Effector memory CD4-positive, alpha-beta T cell (primary cell): ENCODE results near the gene S100A7A.

Experiments
- DNase-seq, 3 donors: peaks; one replicate each; pipeline ENCODE4 v3.0.0-alpha.2; 2020
- H3K27ac ChIP-seq: 2 replicates; pipeline ENCODE4 v1.7.0; 2013; ENCODE audit warnings: mild to moderate bottlenecking, low read length, moderate library complexity; ENCODE audit not compliant: insufficient read depth, poor library complexity, severe bottlenecking
- H3K27me3 ChIP-seq: replicated peaks from 2 replicates; pipeline ENCODE4 v1.7.0; 2013; ENCODE audit warnings: mild to moderate bottlenecking, low read length; ENCODE audit not compliant: insufficient read depth, control insufficient read depth, poor library complexity, severe bottlenecking
- H3K36me3 ChIP-seq: 2 replicates; pipeline ENCODE4 v1.7.0; 2013; ENCODE audit warnings: mild to moderate bottlenecking, low read length, moderate library complexity; ENCODE audit not compliant: control insufficient read depth, insufficient read depth
- H3K4me1 ChIP-seq: 2 replicates; pipeline ENCODE4 v1.7.0; 2013; ENCODE audit warnings: low read length, mild to moderate bottlenecking; ENCODE audit not compliant: control insufficient read depth, insufficient read depth, poor library complexity, severe bottlenecking
- H3K4me3 ChIP-seq: 2 replicates; pipeline ENCODE4 v1.7.0; 2013; ENCODE audit warnings: low read length, low read depth, mild to moderate bottlenecking; ENCODE audit not compliant: insufficient read depth, poor library complexity, severe bottlenecking
- H3K9me3 ChIP-seq: 2 replicates; pipeline ENCODE4 v1.7.0; 2013; ENCODE audit warnings: mild to moderate bottlenecking, low read length, moderate library complexity; ENCODE audit not compliant: control insufficient read depth

Gene S100A7A

DNA sequence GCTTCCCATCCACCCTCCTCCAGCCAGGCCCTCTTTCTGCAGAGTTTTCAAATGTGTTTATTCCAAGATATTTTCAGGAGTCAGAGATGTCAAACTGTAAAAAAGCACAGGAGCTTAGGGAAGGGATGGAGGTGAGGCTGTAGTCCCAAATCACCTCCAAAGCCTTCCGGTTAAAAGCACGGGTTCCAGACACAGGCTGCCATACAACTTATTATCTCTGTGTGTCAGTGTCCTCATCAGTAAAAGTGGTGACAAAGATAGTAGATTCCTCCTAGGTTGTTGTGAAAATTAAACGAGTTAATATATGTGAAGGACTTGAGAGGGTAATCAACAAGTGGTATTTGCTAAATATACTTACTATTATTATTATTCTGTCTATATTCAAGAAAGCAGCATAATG, 15.1 kb downstream of the S100A7A start:
- DNase-seq, result no peak
- no peaks in the 10 kb centered on the region for H3K36me3 ChIP-seq
- no peak overlapping the region for H3K4me3 ChIP-seq
- H3K9me3 ChIP-seq, result no peaks in the 10 kb centered on the region
- H3K27ac ChIP-seq, result no peak overlapping the region
- H3K4me1 ChIP-seq, result no peaks in the 10 kb centered on the region
- H3K27me3 ChIP-seq, result no peaks in the 10 kb centered on the region

DNA sequence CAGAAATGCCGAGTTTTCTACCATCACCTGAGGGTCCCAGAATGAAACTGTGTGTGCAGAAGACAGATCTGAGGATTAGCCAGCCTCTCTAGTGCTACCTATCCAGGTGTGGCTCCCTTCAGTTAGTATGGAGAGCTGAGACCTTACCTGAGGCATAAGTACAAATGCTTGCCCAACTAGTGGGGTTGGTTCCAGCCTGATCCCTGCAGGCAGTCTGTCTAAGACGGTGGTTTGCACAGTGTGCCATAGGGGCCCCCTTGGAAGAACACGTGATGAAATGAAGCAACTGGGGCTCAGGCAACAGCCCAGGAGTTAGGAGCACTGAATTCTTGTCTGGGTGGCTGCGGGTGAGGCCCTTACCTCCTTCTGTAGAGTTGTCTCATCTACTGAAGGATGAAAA, 15.6 kb downstream of the S100A7A start:
- Histone ChIP-seq H3K4me1 (no peaks in the 10 kb centered on the region), H3K27me3 (no peaks in the 10 kb centered on the region), H3K27ac (no peak overlapping the region), H3K9me3 (no peaks in the 10 kb centered on the region), H3K4me3 (no peak overlapping the region), H3K36me3 (no peaks in the 10 kb centered on the region)
- DNase-seq, result no peak

DNA sequence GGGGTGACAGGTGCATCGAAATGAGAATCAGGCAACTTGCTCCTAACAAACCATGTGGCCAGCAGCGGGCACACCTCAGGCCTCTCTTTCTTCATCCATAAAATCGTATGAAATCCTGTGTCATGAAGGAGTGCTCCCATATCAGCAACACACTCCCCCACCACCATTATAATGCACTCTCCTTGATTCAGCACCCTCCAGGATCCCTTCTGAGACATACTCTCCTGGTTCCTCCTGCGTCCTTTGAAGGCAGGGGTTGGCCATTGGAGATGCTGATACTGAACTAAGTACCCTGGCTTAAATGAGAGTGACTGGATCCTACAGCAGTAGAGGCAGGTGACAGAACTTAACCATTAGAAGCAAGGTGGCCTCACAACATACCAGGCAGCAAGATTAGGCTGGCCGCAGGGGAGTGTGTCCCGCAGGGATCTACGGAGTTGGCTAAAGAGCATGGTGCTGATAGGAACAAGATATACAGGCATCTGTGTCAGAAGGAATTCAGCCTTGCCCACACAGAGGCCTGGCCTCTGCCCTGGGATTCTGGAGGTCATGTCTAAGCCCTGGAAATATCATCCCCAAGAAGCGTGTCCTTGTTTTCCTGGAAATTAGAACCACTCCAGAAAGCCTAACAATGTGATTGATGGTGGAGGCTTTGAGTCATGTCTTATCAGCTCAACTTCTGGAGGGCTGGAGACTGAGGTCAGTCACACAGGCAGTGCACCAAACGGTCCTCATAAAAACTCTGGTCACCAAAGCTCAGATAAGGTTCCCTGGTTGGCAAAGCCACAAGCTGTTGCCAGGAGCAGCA, 16.8 kb downstream of the S100A7A start:
- Histone ChIP-seq H3K9me3 (no peaks in the 10 kb centered on the region), H3K27ac (no peak overlapping the region), H3K36me3 (no peaks in the 10 kb centered on the region), H3K4me1 (no peaks in the 10 kb centered on the region), H3K27me3 (no peaks in the 10 kb centered on the region), H3K4me3 (no peak overlapping the region)
- DNase-seq, result no peak

- H3K4me1 ChIP-seq, result no peaks in the 10 kb centered on the region
- H3K36me3 ChIP-seq, result no peaks in the 10 kb centered on the region
- DNase-seq, result no peak
- no peak overlapping the region for H3K27ac ChIP-seq
- peaks cover 4% of the 10 kb centered on the region for H3K27me3 ChIP-seq
- H3K9me3 ChIP-seq, result no peaks in the 10 kb centered on the region
- H3K4me3 ChIP-seq, result no peak overlapping the region
These were observed 18.6 kb downstream of the S100A7A start for GRCh38 chr1:153434746-153435455.

- no peak for DNase-seq
- Histone ChIP-seq H3K9me3 (no peaks in the 10 kb centered on the region), H3K27me3 (peaks cover 4% of the 10 kb centered on the region), H3K4me3 (no peak overlapping the region), H3K36me3 (no peaks in the 10 kb centered on the region), H3K4me1 (no peaks in the 10 kb centered on the region), H3K27ac (no peak overlapping the region)
These were observed 20.9 kb downstream of the S100A7A start for GRCh38 chr1:153437236-153437635.

DNA sequence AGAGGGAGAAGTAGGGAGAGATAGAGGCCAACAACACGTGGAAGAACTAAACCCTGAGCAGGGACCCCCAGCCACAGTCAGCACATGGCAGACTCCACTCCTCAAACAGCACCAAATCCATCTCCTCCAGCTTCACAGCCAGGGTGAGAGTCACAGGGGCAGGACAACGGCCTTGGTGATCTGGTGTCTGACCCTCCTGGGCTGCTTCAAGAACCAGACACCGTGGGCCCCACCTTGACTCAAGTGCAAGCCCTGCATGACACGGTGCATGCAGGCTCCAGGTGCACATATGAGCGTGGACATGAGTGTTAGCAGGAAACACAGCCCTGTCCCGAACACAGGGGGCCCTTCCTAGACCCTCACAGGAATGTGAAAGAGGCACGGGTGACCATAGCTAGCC, 22.3 kb downstream of the S100A7A start:
- H3K4me1 ChIP-seq, result no peaks in the 10 kb centered on the region
- H3K9me3 ChIP-seq, result no peaks in the 10 kb centered on the region
- H3K4me3 ChIP-seq, result no peak overlapping the region
- H3K27me3 ChIP-seq, result peaks cover 4% of the 10 kb centered on the region
- H3K27ac ChIP-seq, result no peak overlapping the region
- no peak for DNase-seq
- no peaks in the 10 kb centered on the region for H3K36me3 ChIP-seq

- no peaks in the 10 kb centered on the region for H3K36me3 ChIP-seq
- no peak for DNase-seq
These were observed 23.0 kb downstream of the S100A7A start for GRCh38 chr1:153439273-153439672.

GRCh38 chr1:153441238-153441755, 25.0 kb downstream of the S100A7A start:
- Histone ChIP-seq H3K27me3 (peaks cover 5% of the 10 kb centered on the region), H3K4me3 (no peak overlapping the region), H3K4me1 (no peaks in the 10 kb centered on the region), H3K9me3 (no peaks in the 10 kb centered on the region), H3K36me3 (no peaks in the 10 kb centered on the region), H3K27ac (no peak overlapping the region)
- no peak for DNase-seq

More at GRCh38 chr1:153439273-153439672, 23.0 kb downstream of the S100A7A start:
- H3K4me3 ChIP-seq, result no peak overlapping the region
- peaks cover 4% of the 10 kb centered on the region for H3K27me3 ChIP-seq
- H3K4me1 ChIP-seq, result no peaks in the 10 kb centered on the region
- no peaks in the 10 kb centered on the region for H3K9me3 ChIP-seq
- H3K27ac ChIP-seq, result no peak overlapping the region

- no peak for DNase-seq
- H3K36me3 ChIP-seq, result no peaks in the 10 kb centered on the region
- peaks cover 5% of the 10 kb centered on the region for H3K27me3 ChIP-seq
These were observed 27.2 kb downstream of the S100A7A start for GRCh38 chr1:153443486-153443885.

DNA sequence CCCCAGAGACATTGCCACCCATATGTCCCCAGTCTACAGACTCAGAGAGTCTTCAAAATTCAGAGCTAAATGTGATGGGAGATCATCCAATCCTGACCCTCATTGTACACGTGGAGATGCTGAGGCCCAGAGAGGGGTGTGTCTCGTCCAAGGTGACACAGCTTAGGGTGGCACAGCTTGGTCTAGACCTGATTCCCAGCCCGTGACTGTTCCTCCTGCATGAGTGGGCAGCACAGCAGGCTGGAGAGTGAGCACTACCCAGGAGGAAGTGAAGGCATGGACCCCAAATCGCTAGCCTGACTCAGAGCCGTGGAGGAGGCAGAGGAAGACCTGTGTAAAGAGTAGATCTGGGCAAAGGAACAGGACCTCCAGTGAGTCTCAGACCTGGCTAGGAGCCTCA, 27.8 kb downstream of the S100A7A start:
- H3K27me3 ChIP-seq, result peaks cover 4% of the 10 kb centered on the region
- DNase-seq, result no peak
- H3K4me3 ChIP-seq, result no peak overlapping the region
- no peaks in the 10 kb centered on the region for H3K36me3 ChIP-seq
- H3K27ac ChIP-seq, result no peak overlapping the region
- H3K9me3 ChIP-seq, result no peaks in the 10 kb centered on the region
- H3K4me1 ChIP-seq, result no peaks in the 10 kb centered on the region

More at GRCh38 chr1:153443486-153443885, 27.2 kb downstream of the S100A7A start:
- no peaks in the 10 kb centered on the region for H3K9me3 ChIP-seq
- H3K4me1 ChIP-seq, result no peaks in the 10 kb centered on the region
- H3K4me3 ChIP-seq, result no peak overlapping the region
- H3K27ac ChIP-seq, result no peak overlapping the region
